NCI-H2081 treated with DMSO at 0.1 percent for 48 hours (cell line): Measurements from ENCODE around the gene FAM118B.

Experiments used
- DNase-seq: peaks from one replicate; lab custom pipeline; 2025; lab: John Stamatoyannopoulos, UW

The FAM118B gene

GRCh38 chr11:126186708-126187529 is 24.7 kb upstream of the FAM118B start:
- DNase-seq = no peak

DNA sequence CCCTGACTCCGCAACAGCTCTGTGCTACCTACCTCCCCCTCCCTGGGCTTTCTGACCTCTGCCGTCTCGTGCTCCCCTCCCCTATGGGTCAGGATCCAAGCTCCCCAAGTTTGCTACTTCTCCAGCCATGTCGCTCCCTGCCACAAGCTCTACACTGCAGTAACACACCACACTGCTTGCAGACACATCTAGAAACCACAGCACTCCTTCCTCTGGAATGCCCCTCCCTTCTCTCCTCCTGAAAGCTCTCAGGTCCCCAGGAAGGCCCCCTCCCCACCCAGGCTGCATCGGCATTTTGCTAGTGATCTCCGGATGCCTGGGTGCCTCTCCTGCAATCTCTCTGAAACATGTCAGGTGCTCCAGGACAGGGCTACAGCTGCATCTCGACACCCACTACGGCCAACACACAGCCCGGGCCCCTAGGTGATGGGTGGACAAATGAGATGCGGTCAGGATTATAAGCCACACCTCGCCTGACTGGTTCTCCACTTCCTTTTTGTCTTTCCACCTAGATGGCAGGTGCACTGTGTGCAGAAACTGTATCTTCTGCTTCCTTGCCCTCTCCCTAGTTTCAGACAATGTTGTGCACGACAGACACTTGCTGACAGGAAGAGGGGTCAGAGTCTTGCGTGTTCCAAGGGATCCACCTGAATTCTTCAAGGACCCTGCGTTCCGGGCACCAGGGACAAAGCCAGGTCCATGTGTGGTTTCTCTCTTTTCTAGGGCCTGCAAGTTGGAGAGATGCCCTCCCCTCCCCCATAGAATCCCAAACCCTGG is 23.1 kb upstream of the FAM118B start:
- no peak for DNase-seq

DNA sequence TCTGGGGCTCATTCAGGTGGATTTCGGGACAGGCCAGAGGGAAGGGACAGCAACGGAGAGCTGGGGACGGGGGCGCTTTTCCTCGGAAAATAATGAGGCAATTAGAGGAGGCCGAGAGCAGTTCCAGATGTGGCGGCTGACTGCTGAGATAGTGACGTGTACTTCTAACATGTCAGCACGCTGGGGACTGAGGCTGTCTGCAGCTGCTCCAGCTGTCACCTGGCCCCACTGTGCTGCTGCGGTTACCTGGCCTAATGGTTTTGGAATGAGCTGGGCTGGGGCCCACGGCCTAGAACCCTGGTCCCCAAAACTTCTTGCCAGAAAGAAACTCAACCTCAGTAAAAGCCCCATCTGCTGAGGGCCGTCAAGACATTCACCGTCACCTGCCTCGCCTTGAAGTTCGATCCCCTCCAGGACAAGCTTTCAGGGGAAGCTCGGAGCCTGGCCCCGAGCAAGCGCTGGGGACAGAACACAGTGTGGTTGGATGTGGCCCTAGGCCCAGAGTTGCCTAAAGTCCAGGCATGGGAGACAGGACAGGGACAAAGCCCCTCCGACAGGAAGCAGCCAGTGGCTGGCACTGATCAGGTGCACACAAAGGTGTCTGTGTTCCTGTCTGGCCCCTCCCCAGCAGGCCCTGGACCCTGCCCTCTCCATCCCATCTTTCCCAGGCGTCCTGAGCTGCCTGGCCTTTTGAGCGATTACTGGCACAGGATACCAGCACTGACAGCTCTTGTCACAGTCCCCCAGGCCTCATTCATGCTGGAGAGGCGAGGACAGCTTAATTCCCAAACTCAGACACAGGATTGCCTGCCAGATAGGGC is 22.3 kb upstream of the FAM118B start:
- DNase-seq = no peak

- no peak for DNase-seq
Observed at GRCh38 chr11:126190792-126191191, 20.8 kb upstream of the FAM118B start.

DNA sequence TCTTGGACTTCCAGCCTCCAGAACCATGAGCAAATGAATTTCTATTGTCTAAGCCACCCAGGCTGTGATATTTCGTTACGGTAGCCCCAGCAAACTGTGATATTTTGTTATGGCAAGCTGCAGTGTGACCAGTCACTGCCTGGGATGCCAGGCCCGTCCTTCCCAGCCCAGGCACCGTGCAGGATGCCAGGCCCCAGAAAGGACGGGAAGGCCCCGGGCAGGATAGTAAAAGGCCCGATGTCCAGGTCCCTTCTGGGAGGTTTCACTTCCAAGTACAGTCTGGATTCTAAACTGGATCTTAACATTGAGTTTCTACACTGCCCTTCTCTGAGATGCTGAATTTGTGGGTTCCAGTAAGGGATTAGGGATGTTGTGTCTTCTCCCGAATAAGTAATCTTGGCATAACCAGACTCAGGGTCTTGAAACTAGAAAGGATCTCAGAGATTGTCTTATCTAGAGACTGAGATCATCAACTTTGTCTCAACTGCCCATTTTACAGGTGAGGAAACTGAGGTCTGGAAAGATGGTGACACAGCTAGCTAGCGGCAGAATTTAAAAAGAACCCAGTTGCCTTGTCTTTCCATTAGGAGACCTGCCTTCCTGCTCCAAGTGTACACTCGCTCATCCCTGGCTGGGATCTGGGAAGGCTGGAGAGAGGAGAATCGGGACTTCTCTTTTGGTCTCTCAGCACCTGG is 20.1 kb upstream of the FAM118B start:
- no peak for DNase-seq

DNA sequence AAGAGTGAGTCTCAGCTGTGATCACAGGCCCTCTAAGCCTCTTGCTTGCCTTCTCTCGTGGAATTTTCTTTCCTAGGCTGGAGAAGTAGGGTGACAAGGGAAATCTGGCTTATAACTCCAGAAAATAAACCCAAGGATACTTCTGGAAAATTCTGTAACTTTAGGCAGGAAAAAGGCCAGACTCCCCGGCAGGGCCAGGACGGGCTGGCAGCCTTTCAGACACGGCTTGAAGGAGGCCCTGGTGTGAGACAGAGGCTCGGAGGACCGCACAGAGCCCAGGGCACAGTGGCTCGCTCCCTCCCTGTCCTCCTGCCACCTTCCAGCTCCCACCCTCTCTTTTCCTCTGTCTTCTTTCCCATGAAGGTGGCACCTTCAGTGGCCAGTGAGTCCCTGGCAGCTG is 19.2 kb upstream of the FAM118B start:
- DNase-seq = no peak

DNA sequence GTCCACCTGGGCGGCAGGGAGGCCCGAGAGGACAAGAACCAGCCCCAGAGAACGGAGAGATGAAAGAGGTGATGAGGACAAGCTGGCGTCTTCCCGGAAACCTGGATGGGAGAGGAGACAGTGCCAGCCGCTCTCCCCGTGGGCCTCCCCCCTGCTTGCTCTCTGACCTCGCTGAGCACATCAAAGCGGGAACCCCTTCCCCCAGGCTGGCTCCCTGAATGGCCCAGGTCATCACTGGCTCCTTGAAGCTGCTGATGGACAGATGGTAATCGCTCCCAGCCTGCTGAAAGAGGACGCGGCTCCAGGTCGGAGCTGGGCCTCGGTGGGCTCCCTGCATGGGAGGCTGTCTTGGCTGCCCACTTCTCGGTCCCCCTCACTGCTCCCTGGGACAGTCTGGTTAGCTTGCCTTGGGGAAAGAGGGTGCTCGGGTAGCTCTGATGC is 18.5 kb upstream of the FAM118B start:
- no peak for DNase-seq

DNA sequence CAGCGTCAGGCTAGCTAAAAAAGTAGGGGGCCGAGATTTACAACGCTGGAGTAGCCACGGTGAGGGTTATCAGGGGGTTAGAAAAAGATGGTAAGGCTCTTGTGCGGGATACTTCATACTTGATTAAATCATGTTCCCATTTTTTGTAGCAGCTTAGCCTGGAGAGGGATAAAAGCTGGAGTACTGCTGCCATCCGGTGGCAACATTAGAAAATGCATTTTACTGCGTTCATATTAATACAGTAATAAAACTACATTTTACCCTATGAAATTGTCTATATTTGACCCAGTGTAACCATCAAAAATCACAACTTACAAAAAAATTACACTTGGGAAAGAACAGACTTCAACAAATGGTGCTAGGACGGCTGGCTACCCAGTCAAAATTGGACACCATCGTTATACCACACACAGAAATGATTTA is 17.4 kb upstream of the FAM118B start:
- DNase-seq = peak; percentile 12

DNA sequence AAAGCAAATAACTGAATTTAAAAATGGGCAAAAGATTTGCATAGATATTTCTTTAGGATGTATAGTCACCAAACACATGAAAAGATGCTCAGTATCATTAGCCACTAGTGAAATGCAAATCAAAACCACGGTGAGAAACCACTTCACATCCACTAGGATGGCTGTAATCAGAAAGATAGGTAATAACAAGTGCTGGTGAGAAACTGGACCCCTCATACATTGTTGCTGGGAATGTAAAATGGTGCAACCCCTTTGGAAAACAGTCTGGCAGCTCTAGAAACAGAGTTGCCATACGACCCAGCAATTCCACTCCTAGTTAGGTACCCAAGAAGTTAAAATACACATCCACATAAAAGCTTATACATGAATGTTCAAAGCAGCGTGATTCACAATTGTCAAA is 16.5 kb upstream of the FAM118B start:
- no peak for DNase-seq

DNA sequence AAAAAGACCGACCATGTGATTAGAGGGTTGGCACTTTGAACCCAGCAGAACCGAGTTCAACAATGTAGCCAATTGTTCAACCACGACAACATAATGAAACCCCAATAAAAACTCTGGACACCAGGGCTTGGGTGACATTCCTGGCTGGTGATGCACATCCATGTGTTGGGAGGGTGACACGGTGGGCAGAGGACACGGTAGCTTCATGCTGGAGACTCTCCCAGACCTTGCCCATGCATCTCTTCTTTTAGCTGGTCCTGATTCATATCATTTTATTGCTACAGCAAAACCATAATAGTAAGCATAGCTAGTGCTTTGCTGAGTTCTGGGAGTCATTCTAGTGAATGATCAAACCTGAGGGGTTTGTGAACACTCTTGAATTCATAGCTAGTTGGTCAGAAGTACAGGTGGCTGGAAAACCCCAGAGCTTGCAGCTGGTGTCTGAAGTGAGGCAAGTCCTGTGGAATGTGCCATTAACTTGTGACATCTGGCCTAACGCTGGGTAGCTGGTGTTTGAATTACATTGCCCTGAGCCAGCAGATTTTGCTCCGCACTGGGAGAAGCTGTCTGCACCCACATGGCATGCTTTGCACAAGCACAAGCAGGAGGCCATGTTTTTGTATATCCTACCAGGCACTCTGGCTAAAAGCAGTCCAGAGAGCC is 14.2 kb upstream of the FAM118B start:
- no peak for DNase-seq

GRCh38 chr11:126198648-126199047 is 12.9 kb upstream of the FAM118B start:
- DNase-seq = no peak

GRCh38 chr11:126202646-126203359 is 8.8 kb upstream of the FAM118B start:
- DNase-seq = no peak

DNA sequence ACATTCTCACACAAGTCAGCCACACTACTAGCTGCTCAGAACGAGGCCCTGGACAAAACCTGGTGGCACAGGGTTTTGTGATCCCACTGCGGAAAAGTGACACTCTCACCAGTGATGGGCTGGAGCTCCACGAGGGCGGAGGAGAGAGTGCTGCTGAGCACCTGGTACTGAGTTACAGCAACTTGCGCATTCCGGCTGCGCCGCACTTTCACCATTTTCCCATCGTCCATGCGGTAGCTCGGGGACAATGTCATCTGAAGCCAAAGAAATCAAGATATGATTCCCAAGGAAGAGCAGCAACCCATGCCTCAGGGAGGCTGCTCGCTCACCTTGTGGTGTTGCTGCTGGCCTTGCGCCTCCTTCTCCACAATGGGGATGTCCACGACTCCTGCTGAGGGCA is 6.2 kb upstream of the FAM118B start:
- DNase-seq = no peak

- DNase-seq = no peak
Observed at GRCh38 chr11:126207896-126208295, 3.7 kb upstream of the FAM118B start.

DNA sequence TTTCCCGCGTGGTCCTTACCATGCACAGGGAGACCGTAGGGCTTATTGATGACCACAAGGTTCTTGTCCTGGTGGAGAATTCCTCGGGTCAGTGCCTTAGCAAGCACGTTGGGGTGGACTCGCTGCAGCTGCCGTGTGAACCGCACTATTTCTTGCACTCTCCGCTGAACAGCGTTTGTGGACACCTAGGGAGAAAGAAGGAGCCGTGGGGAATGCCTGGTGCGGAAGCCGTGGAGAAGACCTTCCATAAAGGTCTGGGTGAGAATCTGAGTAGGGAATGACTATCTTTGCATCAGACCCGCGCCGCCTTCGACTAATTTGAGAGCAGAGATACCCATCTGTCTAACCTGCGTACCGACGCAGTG is 729 bp upstream of the FAM118B start:
- no peak for DNase-seq

- no peak for DNase-seq
Observed at GRCh38 chr11:126212089-126212660, 593 bp downstream of the FAM118B start.

DNA sequence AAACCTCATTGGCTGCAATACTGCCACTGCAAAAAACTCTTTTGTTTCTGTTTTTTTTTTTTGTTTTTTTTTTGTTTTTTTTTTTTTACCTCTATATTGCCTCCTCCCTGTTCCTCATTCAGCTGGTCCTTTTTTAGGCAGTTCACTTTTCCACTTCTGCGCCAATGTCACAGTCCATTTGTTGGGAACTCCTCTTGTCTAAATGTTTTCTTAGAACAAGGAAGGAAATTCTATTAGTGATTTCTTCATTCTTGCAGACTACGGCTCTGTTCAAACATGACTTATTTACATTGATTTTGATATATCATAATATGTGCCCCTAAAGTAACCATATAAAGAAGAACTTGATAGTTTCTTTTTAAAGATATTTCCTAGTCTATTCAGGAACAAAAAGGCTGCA is 2.9 kb downstream of the FAM118B start:
- DNase-seq = no peak

DNA sequence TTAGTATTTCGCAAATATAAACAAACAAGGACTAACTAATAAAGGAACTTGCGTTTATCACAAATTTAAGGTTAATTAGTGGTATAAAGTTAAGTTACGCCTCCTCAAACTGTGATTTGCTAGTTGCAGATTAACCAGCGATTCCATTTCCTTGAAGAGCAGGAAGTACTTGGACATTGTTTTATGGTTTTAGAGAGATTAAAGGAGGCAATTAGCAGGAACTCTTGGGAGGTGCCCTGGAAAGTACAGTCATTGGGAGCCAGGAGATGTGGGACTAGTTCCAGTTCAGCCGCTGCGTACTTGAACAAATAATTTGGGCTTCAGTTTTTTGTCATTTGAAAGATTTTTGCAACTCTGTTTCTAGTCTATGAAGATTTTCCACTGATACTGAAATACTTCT is 3.3 kb downstream of the FAM118B start:
- DNase-seq = no peak

DNA sequence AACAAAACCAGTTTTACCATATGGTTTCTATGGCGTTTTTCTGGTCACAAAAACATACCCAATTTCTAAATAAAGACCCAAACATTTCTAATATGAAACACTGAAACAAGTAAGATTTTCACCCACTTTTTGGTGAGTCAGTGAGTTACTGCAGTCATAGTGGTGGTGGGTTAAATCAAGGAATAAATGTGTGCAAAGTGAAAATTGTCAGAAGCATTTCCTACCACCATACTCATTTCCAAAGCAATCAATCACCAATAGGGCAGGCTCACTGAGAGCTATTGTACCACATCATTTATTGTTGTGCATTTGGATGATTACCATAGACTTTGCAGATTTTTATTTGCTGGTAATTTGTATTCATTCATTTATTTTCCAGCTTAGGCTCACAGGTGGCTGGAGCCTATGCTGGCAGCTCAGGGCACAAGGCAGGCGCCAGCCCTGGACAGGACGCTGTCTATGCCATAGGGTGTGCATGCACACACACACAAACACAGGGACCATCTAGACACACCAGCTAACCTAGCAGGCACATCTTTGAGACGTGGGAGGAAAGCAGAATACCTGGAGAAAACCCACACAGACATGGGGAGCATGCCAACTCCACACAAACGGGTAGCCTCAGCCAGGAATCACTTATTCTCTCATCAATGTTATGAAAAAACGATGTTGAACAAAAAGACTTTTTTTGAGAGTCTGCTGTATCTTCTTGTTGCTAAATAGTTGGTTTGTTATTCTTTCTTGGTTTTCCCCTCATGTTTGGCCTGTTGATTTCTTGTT is 5.1 kb downstream of the FAM118B start:
- DNase-seq = no peak

DNA sequence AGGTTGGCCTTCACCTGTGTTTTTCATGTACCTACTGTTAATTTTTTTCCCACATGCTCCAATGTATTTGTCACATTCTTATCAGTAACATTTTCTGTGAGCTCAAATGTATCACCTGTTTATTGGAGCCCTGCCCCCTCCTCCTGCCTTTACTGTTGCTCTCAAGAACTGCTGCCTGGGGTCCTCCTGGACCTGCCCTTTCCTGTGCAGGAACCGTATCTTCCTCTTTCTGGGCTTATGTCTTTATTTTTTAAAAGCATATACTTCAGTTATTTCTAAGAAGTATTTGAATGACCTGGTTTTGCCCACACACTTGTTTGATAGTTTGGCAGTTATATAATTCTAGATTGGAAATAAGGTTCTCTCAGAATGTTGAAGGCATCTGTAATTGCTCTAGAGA is 5.9 kb downstream of the FAM118B start:
- no peak for DNase-seq
